Activated CD4-positive, alpha-beta T cell treated with anti-CD3 and anti-CD28 coated beads for 4 hours (primary cell): ENCODE data around the gene ESCO1.

ENCODE experiments used
- DNase-seq, 2 donors: peaks; one replicate each; pipeline ENCODE4 v3.0.0-alpha.2; 2020

ESCO1 gene

DNA sequence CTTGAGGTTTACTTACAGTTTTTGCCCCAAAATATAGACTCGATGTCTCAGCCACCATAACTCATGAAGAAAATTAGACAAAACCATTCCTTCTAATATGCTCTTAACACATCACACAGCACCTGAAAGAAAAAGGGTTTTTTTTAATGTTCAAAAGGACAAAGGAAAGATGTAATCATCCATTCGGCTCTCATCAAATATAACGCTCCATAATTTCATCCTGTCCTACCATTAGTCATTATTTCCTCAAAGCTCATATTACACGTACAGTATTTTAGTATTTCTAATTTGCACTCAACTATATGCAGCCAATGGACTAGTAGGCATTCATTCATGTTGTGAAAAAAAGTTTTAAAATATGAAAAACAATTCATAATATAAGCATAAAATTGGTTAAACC is 24.8 kb downstream of the ESCO1 start:
- DNase-seq: no peak

DNA sequence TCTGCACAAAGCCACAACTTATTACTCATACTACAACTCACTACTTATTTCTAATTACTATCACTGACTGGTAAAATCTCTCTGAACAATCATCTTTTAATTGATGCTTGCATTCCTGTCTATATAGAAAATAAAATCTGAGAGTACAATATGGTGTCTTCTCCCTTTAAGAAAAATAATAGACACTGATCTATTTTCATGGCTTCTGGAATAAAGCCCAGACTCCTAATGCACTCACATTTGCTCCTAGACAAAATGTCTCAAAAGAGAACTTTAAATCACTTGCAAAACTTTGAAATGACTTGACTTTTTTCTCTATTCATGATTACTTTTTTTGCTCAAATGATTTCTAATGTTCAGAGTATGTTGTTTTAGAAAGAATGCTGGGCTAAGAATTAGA is 28.7 kb downstream of the ESCO1 start:
- no peak for DNase-seq

GRCh38 chr18:21559195-21559594 is 41.3 kb downstream of the ESCO1 start:
- DNase-seq: no peak

- DNase-seq: no peak
Measured at GRCh38 chr18:21557607-21558253, 42.8 kb downstream of the ESCO1 start.

- no peak for DNase-seq
Measured at GRCh38 chr18:21550510-21550970, 50.0 kb downstream of the ESCO1 start.

DNA sequence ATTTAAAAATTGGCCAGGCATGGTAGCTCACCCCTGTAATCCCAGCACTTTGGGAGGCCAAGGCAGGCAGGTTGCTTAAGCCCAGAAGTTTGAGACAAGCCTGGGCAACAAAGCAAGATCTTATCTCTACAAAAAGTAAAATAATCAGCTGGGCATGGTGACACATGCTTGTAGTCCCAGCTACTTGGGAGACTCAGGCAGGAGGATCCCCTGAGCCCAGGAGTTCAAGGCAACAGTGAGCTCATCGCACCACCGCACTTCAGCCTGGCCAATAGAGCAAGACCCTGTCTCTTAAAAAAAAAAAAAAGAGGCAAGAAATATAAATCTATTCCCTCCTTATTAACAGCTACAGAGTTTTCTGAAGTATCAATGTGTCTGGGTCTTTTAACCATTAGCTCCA is 51.9 kb downstream of the ESCO1 start:
- DNase-seq: no peak

- no peak for DNase-seq
Measured at GRCh38 chr18:21546423-21546822, 54.1 kb downstream of the ESCO1 start.

- DNase-seq: no peak
Measured at GRCh38 chr18:21538230-21538629, 62.3 kb downstream of the ESCO1 start.

GRCh38 chr18:21534327-21534726 is 66.2 kb downstream of the ESCO1 start:
- DNase-seq: no peak

- DNase-seq: no peak
Measured at GRCh38 chr18:21526463-21526862, 74.0 kb downstream of the ESCO1 start.

DNA sequence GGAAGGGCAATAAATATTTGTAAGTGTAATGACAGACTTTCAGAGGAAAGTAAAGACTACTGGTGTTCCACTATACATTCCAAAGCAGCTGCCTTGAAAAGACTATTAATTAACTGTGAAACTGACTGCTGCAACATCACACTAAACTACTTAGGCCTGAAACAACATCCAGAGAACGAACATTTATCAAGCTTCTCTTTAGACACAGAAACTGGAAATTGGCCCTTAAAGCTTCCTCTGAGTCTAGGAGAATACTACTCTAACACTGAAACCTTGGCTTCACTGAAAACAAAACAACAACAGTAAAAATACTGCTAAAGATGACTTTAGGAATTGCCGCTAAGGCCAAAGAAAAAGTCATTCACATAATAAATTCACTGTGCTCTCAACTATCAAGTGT is 74.6 kb downstream of the ESCO1 start:
- DNase-seq: no peak

DNA sequence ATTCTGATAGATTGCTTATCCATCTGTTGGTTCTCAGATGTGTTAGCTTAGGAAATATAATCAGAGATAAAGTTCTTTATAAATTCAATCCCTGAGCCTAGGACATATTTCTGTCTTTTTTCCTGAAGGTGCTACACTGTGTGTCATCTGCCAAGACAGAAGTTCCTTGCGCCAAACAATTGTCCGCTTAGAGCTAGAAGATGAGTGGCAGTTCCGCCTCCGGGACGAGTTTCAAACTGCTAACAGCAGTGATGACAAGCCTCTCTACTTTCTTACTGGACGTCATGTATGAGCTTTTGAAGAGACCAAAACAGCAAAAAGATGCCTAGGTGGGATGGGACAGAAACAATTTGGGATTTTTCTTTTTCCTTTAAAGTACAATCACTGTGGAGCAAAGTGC is 78.0 kb downstream of the ESCO1 start:
- no peak for DNase-seq

DNA sequence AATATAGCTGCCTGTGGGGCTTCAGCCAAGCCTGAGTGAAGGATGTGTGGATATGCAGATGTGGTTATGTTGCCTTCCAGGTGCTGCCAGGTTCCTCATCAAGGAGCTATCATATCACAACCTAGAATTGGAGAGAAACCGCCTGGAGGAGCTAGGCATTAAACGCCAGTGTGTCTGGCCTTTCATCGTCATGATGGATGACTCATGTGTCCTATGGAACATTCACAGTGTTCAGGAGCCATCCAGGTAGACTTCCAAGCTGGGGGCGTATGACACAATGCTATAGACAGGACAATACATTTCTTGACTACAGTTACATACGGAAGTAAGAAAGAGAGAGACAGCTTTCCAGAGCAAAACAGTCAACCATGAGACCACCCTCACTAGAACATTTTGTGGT is 86.8 kb downstream of the ESCO1 start:
- DNase-seq: no peak

DNA sequence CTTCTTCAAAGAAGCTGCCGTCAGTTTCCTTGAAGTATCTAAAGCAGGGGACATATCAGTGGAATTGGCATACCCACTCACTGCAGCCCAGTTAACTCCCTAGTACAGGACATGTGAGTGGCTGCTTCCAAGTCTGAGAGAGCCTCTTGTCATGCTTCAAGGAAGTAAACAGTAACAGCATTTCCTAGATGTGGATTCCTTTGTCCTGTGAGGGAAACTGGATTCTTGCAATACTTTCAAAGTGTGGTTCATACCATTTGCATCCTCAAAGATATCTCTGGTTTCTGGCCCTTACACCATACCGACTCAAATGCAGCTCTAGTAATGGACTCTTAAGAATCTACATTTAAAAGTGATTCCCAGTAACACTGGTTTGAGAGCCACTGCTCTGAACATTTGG is 87.2 kb downstream of the ESCO1 start:
- DNase-seq: no peak

DNA sequence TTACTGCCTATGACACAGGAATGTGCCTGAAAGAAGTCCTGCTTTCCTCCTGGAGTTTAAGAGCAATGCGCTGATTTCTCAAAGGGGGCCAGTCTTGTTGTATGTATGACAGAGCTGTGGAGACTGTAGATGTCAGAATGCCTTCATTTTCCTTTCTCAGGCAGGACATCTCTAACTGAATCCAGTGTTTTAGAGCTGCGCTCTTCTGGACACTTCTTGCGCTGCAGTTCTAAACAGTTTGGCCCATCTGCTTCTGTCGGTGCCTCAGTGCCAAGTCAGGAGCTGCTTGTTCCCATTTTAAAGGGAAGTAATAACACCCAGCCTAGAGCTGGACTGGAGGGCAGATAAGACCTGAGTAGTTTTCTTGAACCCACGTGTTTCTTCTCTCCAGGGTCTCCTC is 91.4 kb downstream of the ESCO1 start:
- DNase-seq: no peak

DNA sequence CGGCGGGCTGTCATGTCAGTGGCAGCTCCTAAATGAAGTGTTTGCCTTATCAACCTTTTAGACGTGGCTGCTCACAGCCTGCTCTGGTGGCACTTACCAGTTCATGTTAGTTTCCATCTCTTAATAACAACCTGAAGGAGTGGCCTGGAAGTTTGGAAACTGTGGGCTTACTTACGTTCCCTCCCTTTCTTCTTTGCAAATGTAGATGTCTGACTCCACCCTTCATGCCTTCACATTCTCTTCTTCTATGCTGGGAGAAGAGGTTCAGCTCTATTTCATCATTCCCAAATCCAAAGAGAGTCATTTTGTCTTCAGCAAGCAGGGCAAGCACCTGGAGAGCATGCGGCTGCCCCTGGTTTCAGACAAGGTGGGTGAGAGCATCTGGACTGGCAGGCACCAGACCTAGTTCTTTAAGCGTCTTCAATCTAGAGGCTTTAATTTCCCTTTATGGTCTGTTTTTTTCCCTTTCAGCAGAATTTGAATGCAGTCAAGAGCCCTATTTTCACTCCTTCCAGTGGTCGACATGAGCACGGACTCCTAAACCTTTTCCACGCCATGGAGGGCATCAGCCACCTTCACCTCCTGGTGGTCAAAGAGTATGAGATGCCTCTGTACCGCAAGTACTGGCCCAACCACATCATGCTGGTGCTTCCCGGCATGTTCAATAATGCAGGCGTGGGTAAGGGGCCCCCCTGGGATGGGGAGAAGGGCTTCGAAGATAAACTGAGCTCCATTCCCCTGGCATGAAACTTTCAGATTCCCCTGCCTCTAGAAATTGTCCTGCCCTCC is 92.4 kb downstream of the ESCO1 start:
- no peak for DNase-seq

DNA sequence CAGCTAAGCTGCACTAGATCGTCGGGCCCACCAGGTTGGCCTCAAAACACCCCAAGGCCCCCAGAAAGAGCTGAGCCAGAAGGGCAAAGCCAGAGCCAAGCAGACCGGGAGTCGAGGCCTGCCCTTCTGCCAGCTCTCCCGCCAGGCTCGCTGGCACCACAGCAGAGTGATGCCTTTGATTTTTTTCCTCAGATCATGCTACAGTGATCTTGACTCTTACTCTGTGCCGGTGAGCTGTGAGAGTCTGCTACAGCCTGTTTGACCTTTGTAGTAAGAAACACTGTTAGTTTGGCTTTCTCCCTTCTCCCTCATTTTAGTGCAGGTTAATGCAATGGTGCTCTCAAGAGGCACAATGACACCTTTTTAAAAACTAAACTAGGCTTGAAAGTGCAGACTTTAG is 97.8 kb downstream of the ESCO1 start:
- DNase-seq: no peak

DNA sequence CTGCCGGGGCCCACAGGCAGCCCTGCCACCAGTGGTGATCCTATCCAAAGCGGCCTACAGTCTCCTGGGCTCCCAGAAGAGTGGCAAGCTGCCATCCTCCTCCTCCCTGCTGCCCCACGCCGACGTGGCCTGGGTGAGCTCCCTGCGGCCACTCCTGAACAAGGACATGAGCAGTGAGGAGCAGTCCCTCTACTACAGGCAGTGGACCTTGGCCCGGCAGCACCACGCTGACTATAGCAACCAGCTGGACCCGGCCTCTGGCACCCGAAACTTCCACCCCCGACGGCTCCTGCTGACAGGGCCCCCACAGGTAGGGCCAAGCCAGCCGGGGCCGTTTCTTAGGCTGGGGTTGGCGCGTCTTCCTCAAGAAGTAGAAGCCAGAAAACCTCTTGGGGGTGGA is 100.5 kb downstream of the ESCO1 start:
- no peak for DNase-seq

- no peak for DNase-seq
Measured at GRCh38 chr18:21496277-21496835, 104.1 kb downstream of the ESCO1 start.

- DNase-seq: no peak
Measured at GRCh38 chr18:21490748-21491147, 109.8 kb downstream of the ESCO1 start.

DNA sequence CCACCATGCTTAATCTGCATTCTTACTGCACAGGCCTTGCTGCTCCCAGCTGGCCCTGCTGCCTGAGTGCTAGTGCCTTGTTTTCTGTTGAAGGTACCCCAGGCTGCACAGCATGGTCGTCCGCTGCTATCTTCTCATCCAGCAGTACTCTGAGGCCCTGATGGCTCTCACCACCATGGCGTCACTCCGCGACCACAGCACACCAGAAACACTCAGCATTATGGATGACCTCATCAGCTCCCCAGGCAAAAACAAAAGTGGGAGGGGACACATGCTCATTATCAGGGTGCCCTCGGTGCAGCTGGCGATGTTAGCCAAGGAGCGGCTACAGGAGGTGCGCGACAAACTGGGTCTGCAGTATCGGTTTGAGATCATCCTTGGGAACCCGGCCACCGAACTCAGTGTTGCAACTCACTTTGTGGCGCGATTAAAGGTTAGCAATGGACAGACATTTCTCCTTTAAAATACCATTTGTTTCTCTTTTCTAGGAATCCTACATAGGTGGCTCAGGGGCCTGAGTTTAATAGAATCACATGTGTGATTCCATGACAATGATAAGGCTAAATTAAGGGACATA is 110.5 kb downstream of the ESCO1 start:
- no peak for DNase-seq

DNA sequence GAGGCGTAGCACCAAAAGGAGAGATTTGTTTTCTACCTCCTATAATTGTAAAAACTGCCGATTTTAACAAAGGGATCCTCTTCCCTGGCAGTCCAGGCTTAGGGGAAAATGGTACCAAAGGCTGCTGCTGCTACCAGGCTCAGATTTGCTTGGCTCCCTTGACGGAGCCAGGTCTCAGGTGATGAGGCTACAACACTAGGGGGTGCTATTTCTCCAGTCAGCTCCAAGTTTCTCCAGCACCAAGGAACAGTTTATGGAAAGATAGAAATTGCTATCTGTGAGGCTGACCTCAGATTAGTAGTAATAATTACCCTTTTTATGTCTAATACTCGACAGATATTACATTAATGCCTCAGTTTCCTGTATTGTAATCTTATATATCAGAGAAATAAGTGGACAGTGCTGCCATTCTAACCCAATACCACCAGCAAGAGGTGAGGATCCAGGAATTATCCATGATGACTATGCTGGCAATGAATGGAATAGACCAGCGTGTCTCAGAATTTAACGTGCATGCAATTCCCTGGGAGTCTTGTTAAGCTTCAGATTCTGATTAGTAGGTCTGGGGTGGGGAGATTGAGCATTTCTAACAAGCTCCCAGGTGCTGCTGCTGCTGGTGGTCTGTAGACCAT is 111.3 kb downstream of the ESCO1 start:
- peak in 1 of 2 donors; percentile 14 for DNase-seq

DNA sequence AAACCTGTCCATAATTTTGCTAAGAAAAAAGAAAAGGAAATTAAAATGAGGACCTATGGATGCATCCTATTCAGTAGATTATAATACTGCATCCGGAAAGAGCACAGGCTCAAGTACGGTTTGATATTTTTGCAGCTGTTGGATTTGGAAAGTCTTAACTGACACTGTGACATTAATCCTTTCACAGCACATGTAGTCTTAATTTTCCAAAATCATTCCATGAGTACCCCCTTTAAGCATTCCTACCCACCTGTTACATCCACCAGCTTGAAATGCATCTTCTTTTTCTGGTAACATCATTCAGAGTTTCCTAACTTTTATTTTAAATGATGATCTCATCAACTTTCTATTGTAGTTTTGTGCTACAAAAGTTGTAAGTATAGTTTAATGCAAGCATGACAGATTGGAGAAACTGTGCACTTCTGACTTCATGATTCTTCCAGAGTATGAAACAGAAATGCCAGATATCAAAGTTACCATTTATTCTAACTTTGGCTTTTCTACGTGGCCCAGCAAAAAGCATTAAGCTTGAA is 113.5 kb downstream of the ESCO1 start:
- DNase-seq: no peak
